ENCODE results near the gene CACHD1. TPM values are rescaled to one million over a fixed set of nuclear protein-coding genes. Genes with fewer than 3 reads are reported as not detected.

CACHD1 gene
- total RNA-seq: 1 to 10 TPM in 3 of 4 donors, not detected in 1; 1.6 to 3.2 (median 2.2) TPM

DNA sequence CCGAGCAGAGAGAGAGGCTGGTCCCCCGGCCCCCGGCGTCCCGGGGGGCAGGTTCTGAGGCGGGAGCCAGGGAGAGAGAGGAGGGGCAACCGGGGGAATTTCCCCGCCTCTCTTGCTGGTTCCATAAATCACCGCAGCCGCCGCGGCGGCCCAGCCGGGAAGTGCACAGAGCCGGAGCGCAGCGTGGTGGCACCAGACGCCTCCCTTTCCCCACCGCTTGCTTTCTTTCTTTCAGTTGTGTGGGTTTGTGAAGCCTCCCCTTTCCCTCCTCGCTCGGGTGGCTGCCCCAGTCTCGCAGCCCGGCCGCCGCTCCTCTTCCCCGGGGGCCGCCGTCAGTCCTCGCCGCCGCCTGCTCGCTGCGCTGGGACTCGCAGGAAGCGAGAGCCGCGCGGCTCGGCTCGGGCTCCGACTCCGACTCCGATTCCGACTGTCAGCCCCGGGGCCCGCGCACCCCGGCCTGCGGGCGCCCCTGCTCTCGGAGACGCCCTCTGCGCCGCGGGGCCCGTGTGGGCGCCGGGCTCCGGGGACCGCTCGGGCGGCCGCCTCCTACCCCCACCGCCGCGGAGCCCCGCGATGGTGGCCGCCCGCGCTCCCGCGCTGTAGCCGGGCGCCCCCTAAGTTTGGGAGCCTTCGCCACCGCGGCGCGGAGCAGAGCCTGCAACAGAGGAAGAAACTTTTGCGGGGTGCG lies at the start of gene CACHD1:
TSS of gene CACHD1 (plus strand) at position 153 of the 688 bp plus-strand sequence. CDS start 616 bp downstream, outside the sequence.
- peaks cover 4 to 31% (median 20%) of the 10 kb centered on the region in 4 donors for H3K4me1 ChIP-seq
- intact Hi-C loops (cut with DNase I; ENCODE audit: low total_unique reads): loop anchor here (10.0 kb wide), 1 partner anchor 75 kb away; no protein-coding TSS in a partner anchor
- in situ Hi-C loops (cut with MboI; ENCODE audit: low pct_ligation_motif_present in 1 of 4, low pct_unique_long_range_greater_than_20kb in 1 of 4, low sequenced_read_pairs in 3 of 4): loop anchor here in 2 of 4 donors (25.0 kb wide), 1 partner anchor 192 kb away; no protein-coding TSS in a partner anchor

DNA sequence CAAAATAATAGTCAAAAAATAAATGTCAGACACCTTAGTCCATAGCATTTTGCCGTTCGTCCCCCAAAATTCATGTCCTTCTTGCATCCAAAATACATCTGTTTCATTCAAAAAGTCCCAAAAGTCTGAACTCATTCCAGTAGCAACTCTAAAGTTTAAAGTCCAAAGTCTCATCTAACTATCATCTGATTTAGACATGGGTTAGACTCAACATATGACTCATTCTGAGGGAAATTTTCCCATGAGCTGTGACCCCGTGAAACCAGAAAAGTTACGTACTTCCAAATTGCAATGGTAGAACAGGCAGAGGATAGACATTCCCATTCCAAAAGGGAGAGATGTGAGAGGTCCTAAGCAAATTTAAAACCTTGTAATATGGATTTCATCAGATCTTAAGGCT lies 48.6 kb upstream of the CACHD1 start:
- 78 to 85% methylated on average over 4 of the region's 4 CpGs for WGBS, 2 donors (ENCODE audit: low coverage in 1 of 2)
- Histone ChIP-seq H3K36me3 (no peaks in the 10 kb centered on the region), H3K27ac (no peak overlapping the region), H3K9me3 (no peaks in the 10 kb centered on the region), H3K27me3 (no peaks in the 10 kb centered on the region), H3K4me1 (no peaks in the 10 kb centered on the region), H3K4me3 (no peak overlapping the region)
- TF ChIP-seq POLR2AphosphoS5 (IDR thresholded peaks at IDR 0.05) (no peak), EP300 (IDR thresholded peaks at IDR 0.05; ENCODE audit: low read depth) (no peak)
- DNase-seq: no peak
- in situ Hi-C loops (cut with MboI; ENCODE audit: low pct_ligation_motif_present in 1 of 4, low pct_unique_long_range_greater_than_20kb in 1 of 4, low sequenced_read_pairs in 3 of 4) (no loop called here), intact Hi-C loops (cut with DNase I; ENCODE audit: low total_unique reads) (loop anchor here (10.0 kb wide), 1 partner anchor 127 kb away; no protein-coding TSS in a partner anchor)

More for the DNA sequence above, at the start of gene CACHD1:
- Histone ChIP-seq H3K27ac (peak within 1 kb of the TSS; percentile 76 to 89 (median 82)), H3K4me3 (peak within 1 kb of the TSS; percentile 58 to 70 (median 67)), H3K36me3 (no peaks in the 10 kb centered on the region), H3K27me3 (peaks cover 52% of the 10 kb centered on the region), H3K9me3 (no peaks in the 10 kb centered on the region)
- TF ChIP-seq, protein P1, sequence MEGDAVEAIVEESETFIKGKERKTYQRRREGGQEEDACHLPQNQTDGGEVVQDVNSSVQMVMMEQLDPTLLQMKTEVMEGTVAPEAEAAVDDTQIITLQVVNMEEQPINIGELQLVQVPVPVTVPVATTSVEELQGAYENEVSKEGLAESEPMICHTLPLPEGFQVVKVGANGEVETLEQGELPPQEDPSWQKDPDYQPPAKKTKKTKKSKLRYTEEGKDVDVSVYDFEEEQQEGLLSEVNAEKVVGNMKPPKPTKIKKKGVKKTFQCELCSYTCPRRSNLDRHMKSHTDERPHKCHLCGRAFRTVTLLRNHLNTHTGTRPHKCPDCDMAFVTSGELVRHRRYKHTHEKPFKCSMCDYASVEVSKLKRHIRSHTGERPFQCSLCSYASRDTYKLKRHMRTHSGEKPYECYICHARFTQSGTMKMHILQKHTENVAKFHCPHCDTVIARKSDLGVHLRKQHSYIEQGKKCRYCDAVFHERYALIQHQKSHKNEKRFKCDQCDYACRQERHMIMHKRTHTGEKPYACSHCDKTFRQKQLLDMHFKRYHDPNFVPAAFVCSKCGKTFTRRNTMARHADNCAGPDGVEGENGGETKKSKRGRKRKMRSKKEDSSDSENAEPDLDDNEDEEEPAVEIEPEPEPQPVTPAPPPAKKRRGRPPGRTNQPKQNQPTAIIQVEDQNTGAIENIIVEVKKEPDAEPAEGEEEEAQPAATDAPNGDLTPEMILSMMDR (IDR thresholded peaks at IDR 0.05): peak; percentile 17 to 32 (median 27)
- TF ChIP-seq POLR2AphosphoS5 (IDR thresholded peaks at IDR 0.05) (peak in 2 of 3 donors; percentile 27 to 53), POLR2A (IDR thresholded peaks at IDR 0.05) (no peak), EP300 (IDR thresholded peaks at IDR 0.05; ENCODE audit: low read depth) (no peak)
- WGBS, 2 donors (ENCODE audit: low coverage in 1 of 2): 0 to 1% methylated on average over 4 to 27 of the region's 82 CpGs
- peak; percentile 63 for DNase-seq

DNA sequence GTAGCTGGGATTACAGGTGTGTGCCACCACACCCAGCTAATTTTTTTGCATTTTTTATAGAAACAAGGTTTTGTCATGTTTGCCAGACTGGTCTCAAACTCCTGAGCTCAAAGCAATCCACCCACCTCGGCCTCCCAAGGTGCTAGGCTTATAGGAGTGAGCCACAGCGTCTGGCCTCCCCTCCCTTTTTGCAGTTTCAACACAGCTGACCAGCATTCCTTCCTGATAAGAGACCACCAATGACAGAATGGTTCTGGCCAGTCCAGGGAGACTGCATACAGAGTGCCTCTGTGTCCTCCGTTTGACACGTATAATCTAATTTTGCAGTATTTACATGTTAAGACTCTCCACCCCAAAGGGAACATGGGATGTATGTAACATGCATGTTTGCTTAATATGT lies 46.4 kb upstream of the CACHD1 start:
- intact Hi-C loops (cut with DNase I; ENCODE audit: low total_unique reads): loop anchor here (10.0 kb wide), 1 partner anchor 129 kb away; no protein-coding TSS in a partner anchor
- TF ChIP-seq, protein P1 (IDR thresholded peaks at IDR 0.05): no peak
- TF ChIP-seq EP300 (IDR thresholded peaks at IDR 0.05; ENCODE audit: low read depth) (no peak), POLR2A (IDR thresholded peaks at IDR 0.05) (no peak), POLR2AphosphoS5 (IDR thresholded peaks at IDR 0.05) (no peak)

DNA sequence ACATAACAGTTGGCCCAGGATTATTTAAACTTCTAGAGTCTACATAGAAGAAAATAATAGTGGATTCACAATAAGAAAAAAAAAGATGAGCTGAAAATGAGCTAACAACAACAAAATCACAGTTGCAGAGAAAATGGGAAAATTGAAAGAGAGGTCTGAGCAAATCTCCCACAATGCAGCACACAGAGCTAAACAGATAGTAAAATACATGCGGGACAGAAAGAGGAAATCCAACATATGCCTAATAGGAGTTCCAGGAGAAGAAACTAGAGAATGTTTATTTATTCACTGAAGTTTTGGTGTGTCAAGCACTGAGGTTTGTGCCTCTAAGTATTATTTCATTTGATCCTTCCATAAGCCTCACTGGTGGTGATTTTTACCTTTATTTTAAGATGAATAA lies 45.5 kb upstream of the CACHD1 start:
- WGBS, 2 donors (ENCODE audit: low coverage in 1 of 2): 89% methylated on average over 1 of the region's 1 CpG
- Histone ChIP-seq H3K4me1 (no peaks in the 10 kb centered on the region), H3K36me3 (no peaks in the 10 kb centered on the region), H3K27me3 (no peaks in the 10 kb centered on the region), H3K9me3 (no peaks in the 10 kb centered on the region), H3K4me3 (no peak overlapping the region), H3K27ac (no peak overlapping the region)
- in situ Hi-C loops (cut with MboI; ENCODE audit: low pct_ligation_motif_present in 1 of 4, low pct_unique_long_range_greater_than_20kb in 1 of 4, low sequenced_read_pairs in 3 of 4): no loop called here
- TF ChIP-seq POLR2A (IDR thresholded peaks at IDR 0.05): no peak
- TF ChIP-seq EP300 (IDR thresholded peaks at IDR 0.05; ENCODE audit: low read depth): no peak
- no peak for TF ChIP-seq POLR2AphosphoS5 (IDR thresholded peaks at IDR 0.05)
- TF ChIP-seq, protein P1 (IDR thresholded peaks at IDR 0.05): no peak
- DNase-seq: no peak
- intact Hi-C loops (cut with DNase I; ENCODE audit: low total_unique reads): loop anchor here (10.0 kb wide), 1 partner anchor 130 kb away; no protein-coding TSS in a partner anchor

More for the DNA sequence above, 46.4 kb upstream of the CACHD1 start:
- in situ Hi-C loops (cut with MboI; ENCODE audit: low pct_ligation_motif_present in 1 of 4, low pct_unique_long_range_greater_than_20kb in 1 of 4, low sequenced_read_pairs in 3 of 4): no loop called here
- DNase-seq: no peak
- WGBS, 2 donors (ENCODE audit: low coverage in 1 of 2): 77 to 100% methylated on average over 2 to 4 of the region's 4 CpGs
- H3K4me1 ChIP-seq: no peaks in the 10 kb centered on the region
- H3K9me3 ChIP-seq: no peaks in the 10 kb centered on the region
- H3K4me3 ChIP-seq: no peak overlapping the region
- H3K27me3 ChIP-seq: no peaks in the 10 kb centered on the region
- H3K36me3 ChIP-seq: no peaks in the 10 kb centered on the region
- no peak overlapping the region for H3K27ac ChIP-seq
